ENCODE measurements around the gene ITSN1. TPM values are rescaled to one million over a fixed set of nuclear protein-coding genes. Genes with fewer than 3 reads are reported as not detected.

The ITSN1 gene
- total and polyA plus RNA-seq, 2 experiments from 2014 or later = 35.5 to 57.1 TPM

DNA sequence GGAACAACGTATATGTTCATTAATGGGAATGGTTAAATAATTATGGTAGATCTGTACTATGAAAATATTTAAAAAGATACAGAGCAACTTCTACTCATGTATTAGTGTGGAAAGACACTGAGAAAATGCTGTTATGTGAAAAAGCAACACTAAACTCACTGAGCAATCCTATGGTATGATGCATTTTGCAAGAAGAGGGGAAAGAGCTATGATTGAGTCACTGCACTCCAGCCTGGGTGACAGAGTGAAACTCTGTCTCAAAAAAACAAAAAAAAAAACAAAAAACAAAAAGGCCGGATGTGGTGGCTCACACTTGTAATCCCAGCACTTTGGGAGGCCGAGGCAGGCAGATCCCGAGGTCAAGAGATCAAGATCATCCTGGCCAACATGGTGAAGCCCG is 228.9 kb downstream of the ITSN1 start:
- Histone ChIP-seq H4K20me1 (ENCODE audit: insufficient read depth) (no peaks in the 10 kb centered on the region), H3K9me2 (ENCODE audit: insufficient read depth) (no peaks in the 10 kb centered on the region), H3F3A (ENCODE audit: insufficient read depth) (0 out of 2 replicates have a peak, but pooled peaks cover 5% of the 10 kb centered on the region), H2AFZ (no peak overlapping the region), H3K79me2 (ENCODE audit: insufficient read depth) (no peaks in the 10 kb centered on the region), H3K27ac (no peak overlapping the region), H3K4me3 (no peak overlapping the region), H3K4me2 (ENCODE audit: unreplicated experiment) (no peak overlapping the region), H3K9me3 (ENCODE audit: low read depth) (no peaks in the 10 kb centered on the region), H3K9ac (no peak overlapping the region), H3K36me3 (ENCODE audit: low read depth) (no peaks in the 10 kb centered on the region), H3K27me3 (replicated peaks; ENCODE audit: insufficient read depth) (no peaks in the 10 kb centered on the region), H3K4me1 (ENCODE audit: insufficient read depth) (peaks cover 5% of the 10 kb centered on the region; the same call in 1 of the 2 replicates)
- in situ Hi-C loops (cut with MboI) = no loop called here
- 85 to 87% methylated on average over 5 of the region's 5 CpGs for WGBS, 2 experiments (ENCODE audit: low coverage in 1 of 2, low lambda C conversion rate in 2 of 2, missing lambda C conversion rate in 2 of 2)
- TF ChIP-seq EZH2 (IDR thresholded peaks at IDR 0.05; ENCODE audit: insufficient read depth, poor library complexity, severe bottlenecking) (no peak), EZH2phosphoT487 (IDR thresholded peaks at IDR 0.05; ENCODE audit: insufficient read depth, low read depth) (no peak)
- no peak for DNase-seq

DNA sequence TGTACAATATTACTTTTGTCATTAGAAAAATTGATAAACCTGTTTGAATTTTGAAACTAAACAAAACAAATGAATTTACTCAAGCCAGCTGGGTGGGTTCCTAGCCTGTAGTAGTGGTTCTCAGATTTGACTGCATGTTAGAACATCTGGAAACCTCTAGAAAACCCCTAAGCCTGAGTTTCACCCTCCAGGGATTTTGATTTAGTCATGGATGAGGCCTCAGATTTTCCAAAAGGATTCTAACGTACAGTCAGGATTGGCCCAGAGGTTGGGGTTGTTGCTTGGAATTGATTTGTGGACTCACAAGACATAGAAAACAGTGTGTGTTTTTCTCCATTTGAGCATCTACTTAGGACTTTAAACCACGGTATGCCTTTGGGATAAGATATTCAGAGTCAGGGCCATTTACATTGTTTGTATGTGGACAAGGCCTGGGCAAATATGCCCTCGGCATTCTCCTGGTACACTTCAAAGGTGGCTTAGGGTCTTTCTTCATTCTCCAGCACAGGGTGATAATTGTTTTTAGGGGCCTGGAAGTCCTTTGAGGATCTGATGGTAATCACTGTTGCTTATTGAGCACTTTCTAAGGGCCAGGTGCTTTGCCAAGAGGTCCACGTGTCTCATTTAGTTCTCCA is 230.7 kb downstream of the ITSN1 start:
- Histone ChIP-seq H3K4me2 (ENCODE audit: unreplicated experiment) (no peak overlapping the region), H3K79me2 (ENCODE audit: insufficient read depth) (no peaks in the 10 kb centered on the region), H3K27ac (no peak overlapping the region), H3K9me2 (ENCODE audit: insufficient read depth) (no peaks in the 10 kb centered on the region), H3K27me3 (replicated peaks; ENCODE audit: insufficient read depth) (no peaks in the 10 kb centered on the region), H3F3A (ENCODE audit: insufficient read depth) (no peaks in the 10 kb centered on the region), H3K36me3 (ENCODE audit: low read depth) (no peaks in the 10 kb centered on the region), H2AFZ (no peak overlapping the region), H3K9me3 (ENCODE audit: low read depth) (no peaks in the 10 kb centered on the region), H3K4me3 (no peak overlapping the region), H3K9ac (no peak overlapping the region), H4K20me1 (ENCODE audit: insufficient read depth) (no peaks in the 10 kb centered on the region), H3K4me1 (ENCODE audit: insufficient read depth) (no peaks in the 10 kb centered on the region)
- in situ Hi-C loops (cut with MboI) = no loop called here
- DNase-seq = no peak
- 46 to 62% methylated on average over 4 of the region's 4 CpGs for WGBS, 2 experiments (ENCODE audit: low coverage in 1 of 2, low lambda C conversion rate in 2 of 2, missing lambda C conversion rate in 2 of 2)
- no peak for TF ChIP-seq EZH2 (IDR thresholded peaks at IDR 0.05; ENCODE audit: insufficient read depth, poor library complexity, severe bottlenecking)
- no peak for TF ChIP-seq EZH2phosphoT487 (IDR thresholded peaks at IDR 0.05; ENCODE audit: insufficient read depth, low read depth)

DNA sequence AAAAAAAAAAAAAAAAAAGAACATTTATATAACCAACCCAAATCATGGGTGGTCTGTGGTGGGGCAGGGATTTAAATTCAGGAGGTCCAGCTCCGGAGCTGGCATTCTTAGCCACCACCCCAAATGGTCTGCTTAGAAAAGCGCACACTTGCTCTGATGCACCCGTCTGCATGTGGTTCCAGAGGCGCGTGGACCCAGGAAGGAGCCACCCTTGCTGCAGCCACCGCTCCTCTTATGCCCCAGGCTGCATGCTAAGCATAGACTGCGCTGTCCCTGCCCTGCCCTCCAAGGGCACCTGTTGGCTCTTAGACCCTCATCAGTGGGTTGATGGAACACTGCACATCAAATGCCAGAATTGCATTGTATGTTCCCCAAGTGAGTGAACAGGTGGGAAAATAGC is 231.9 kb downstream of the ITSN1 start:
- WGBS, 2 experiments (ENCODE audit: low coverage in 1 of 2, low lambda C conversion rate in 2 of 2, missing lambda C conversion rate in 2 of 2) = 88 to 93% methylated on average over 7 of the region's 7 CpGs

GRCh38 chr21:33875026-33875695 is 232.9 kb downstream of the ITSN1 start:
- no peaks in the 10 kb centered on the region for H3K9me3 ChIP-seq (ENCODE audit: low read depth)
- H3K79me2 ChIP-seq (ENCODE audit: insufficient read depth) = no peaks in the 10 kb centered on the region
- in situ Hi-C loops (cut with MboI) = no loop called here
- TF ChIP-seq EZH2phosphoT487 (IDR thresholded peaks at IDR 0.05; ENCODE audit: insufficient read depth, low read depth) (no peak), EZH2 (IDR thresholded peaks at IDR 0.05; ENCODE audit: insufficient read depth, poor library complexity, severe bottlenecking) (no peak)
- no peak overlapping the region for H3K4me2 ChIP-seq (ENCODE audit: unreplicated experiment)
- H2AFZ ChIP-seq = no peak overlapping the region
- H3F3A ChIP-seq (ENCODE audit: insufficient read depth) = no peaks in the 10 kb centered on the region
- H3K4me1 ChIP-seq (ENCODE audit: insufficient read depth) = no peaks in the 10 kb centered on the region
- no peak overlapping the region for H3K27ac ChIP-seq
- no peak for DNase-seq
- WGBS, 2 experiments (ENCODE audit: low coverage in 1 of 2, low lambda C conversion rate in 2 of 2, missing lambda C conversion rate in 2 of 2) = 85% methylated on average over 19 to 20 of the region's 20 CpGs
- H3K27me3 ChIP-seq (replicated peaks; ENCODE audit: insufficient read depth) = no peaks in the 10 kb centered on the region
- no peaks in the 10 kb centered on the region for H3K36me3 ChIP-seq (ENCODE audit: low read depth)
- H3K9me2 ChIP-seq (ENCODE audit: insufficient read depth) = no peaks in the 10 kb centered on the region
- no peak overlapping the region for H3K9ac ChIP-seq
- no peak overlapping the region for H3K4me3 ChIP-seq
- no peaks in the 10 kb centered on the region for H4K20me1 ChIP-seq (ENCODE audit: insufficient read depth)

More for the DNA sequence above, 231.9 kb downstream of the ITSN1 start:
- H3K4me2 ChIP-seq (ENCODE audit: unreplicated experiment) = no peak overlapping the region
- TF ChIP-seq EZH2 (IDR thresholded peaks at IDR 0.05; ENCODE audit: insufficient read depth, poor library complexity, severe bottlenecking) (no peak), EZH2phosphoT487 (IDR thresholded peaks at IDR 0.05; ENCODE audit: insufficient read depth, low read depth) (no peak)
- no peaks in the 10 kb centered on the region for H3K36me3 ChIP-seq (ENCODE audit: low read depth)
- no peak overlapping the region for H3K4me3 ChIP-seq
- no peak overlapping the region for H3K27ac ChIP-seq
- no peak for DNase-seq
- in situ Hi-C loops (cut with MboI) = no loop called here
- no peaks in the 10 kb centered on the region for H3K9me3 ChIP-seq (ENCODE audit: low read depth)
- no peaks in the 10 kb centered on the region for H3F3A ChIP-seq (ENCODE audit: insufficient read depth)
- H4K20me1 ChIP-seq (ENCODE audit: insufficient read depth) = no peaks in the 10 kb centered on the region
- no peaks in the 10 kb centered on the region for H3K9me2 ChIP-seq (ENCODE audit: insufficient read depth)
- no peak overlapping the region for H3K9ac ChIP-seq
- no peaks in the 10 kb centered on the region for H3K4me1 ChIP-seq (ENCODE audit: insufficient read depth)
- H3K27me3 ChIP-seq (replicated peaks; ENCODE audit: insufficient read depth) = no peaks in the 10 kb centered on the region
- H2AFZ ChIP-seq = no peak overlapping the region
- no peaks in the 10 kb centered on the region for H3K79me2 ChIP-seq (ENCODE audit: insufficient read depth)
